ENCODE data around the gene GRAMD4.

DNA sequence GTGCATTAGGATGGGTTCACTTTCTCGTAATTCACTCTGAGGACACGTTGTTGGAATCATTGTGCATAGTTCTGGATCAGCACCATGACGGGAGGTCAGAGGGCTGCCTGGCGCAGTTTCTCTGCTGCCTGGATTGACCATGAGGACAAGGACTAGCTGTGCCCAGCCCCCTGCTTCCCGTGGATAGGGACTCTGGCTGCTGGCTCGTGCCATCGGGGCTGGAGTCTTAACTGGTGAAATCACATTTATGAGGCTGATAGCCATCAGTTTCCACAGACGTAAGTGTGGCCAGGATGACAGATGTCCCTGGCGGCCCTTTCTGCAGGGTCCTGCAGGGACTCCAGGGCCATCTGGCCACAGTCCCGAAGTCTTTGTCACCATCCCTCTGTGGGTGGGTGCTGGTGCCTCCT is 24.1 kb upstream of the GRAMD4 start:
- TF ChIP-seq POLR2A (IDR thresholded peaks at IDR 0.05; ENCODE audit: low read depth, low read length) (no peak), POLR2AphosphoS5 (IDR thresholded peaks at IDR 0.05; ENCODE audit: low read depth, low read length) (no peak), PAX5 (IDR thresholded peaks at IDR 0.05; ENCODE audit: insufficient read depth, low read length, severe bottlenecking) (no peak), TAF1 (IDR thresholded peaks at IDR 0.05; ENCODE audit: low read depth, low read length) (no peak), POU2F2 (IDR thresholded peaks at IDR 0.05; ENCODE audit: low read depth, low read length) (no peak)

All from GM12891 (cell line).